ENCODE results near the gene MAP9. TPM values are rescaled to one million over a fixed set of nuclear protein-coding genes. Genes with fewer than 3 reads are reported as not detected.

Gene MAP9
- total and polyA plus RNA-seq, 2 donors (not counting 3 experiments of a cell fraction or from before 2014, with no cell fraction given) = 0.17 to 1.3 TPM

DNA sequence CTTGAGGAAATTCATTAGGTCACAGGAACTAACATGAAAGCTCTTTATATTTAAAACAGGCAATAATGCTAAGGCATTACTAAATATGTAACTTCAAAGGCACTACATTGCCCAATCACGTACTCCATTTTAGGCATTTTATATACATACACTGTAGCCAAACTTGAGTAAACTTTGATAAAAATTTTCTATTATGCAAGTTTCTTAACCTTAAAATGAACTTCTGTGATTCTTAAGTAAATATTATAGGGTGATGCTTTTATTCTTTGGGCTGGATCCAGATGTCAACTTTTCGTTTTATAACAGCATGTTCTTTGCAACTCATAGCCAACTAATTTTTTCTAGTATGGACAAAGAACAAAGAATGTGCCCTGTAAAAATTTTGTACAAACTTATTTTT lies 28.3 kb upstream of the MAP9 start:
- POLR2A ChIA-PET = no interaction called here
- Histone ChIP-seq H2AFZ (ENCODE audit: low read depth, low read length) (no peak overlapping the region), H3K36me3 (ENCODE audit: control insufficient read depth in 2 of 2, extremely low read depth in 1 of 2, insufficient read depth in 2 of 2, low read length in 2 of 2) (no peaks in the 10 kb centered on the region), H3K27ac (ENCODE audit: insufficient read depth, low read depth, low read length) (no peak overlapping the region), H3K9me3 (replicated peaks; ENCODE audit: control insufficient read depth, insufficient read depth, low read length) (no peaks in the 10 kb centered on the region), H3K4me2 (ENCODE audit: insufficient read depth, low read length) (no peak overlapping the region), H3K9me1 (replicated peaks; ENCODE audit: control insufficient read depth, extremely low read depth, insufficient read depth, low read length) (no peaks in the 10 kb centered on the region), H3K27me3 (ENCODE audit: control insufficient read depth in 2 of 2, insufficient read depth in 2 of 2, low read length in 2 of 2) (peaks cover 2 to 4% of the 10 kb centered on the region in 2 experiments), H3K4me3 (replicated peaks in 1 of 3; ENCODE audit: insufficient read depth in 1 of 3, low read depth in 1 of 3, low read length in 3 of 3) (no peak overlapping the region), H3K4me1 (ENCODE audit: control insufficient read depth, extremely low read depth, insufficient read depth, low read length) (no peaks in the 10 kb centered on the region), H3K79me2 (ENCODE audit: control insufficient read depth, insufficient read depth, low read length) (no peaks in the 10 kb centered on the region), H3K9ac (replicated peaks; ENCODE audit: extremely low read depth, insufficient read depth, low read length) (no peak overlapping the region), H4K20me1 (replicated peaks; ENCODE audit: control insufficient read depth, extremely low read depth, insufficient read depth, low read length) (no peaks in the 10 kb centered on the region)
- dilution Hi-C loops (cut with MboI; ENCODE audit: extremely low pct_ligation_motif_present, low sequenced_read_pairs) (no loop called here), intact Hi-C loops (cut with micrococcal nuclease) (no loop called here)
- CTCF ChIA-PET = interaction anchor here (1.0 to 4.5 kb wide), 5 partner anchors 10 to 1016 kb away, joined by 3 to 80 read pairs (median 12); partner anchors contain the start of gene CTSO
- BruUV-seq (replicated peaks) = no TSS peak
- TF ChIP-seq EZH2 (IDR thresholded peaks at IDR 0.05; ENCODE audit: borderline replicate concordance, low read depth, low read length, severe bottlenecking) (no peak), POLR2AphosphoS5 (IDR thresholded peaks at IDR 0.05; ENCODE audit: insufficient read depth, low read depth, low read length) (no peak), POLR2A (IDR thresholded peaks at IDR 0.05; ENCODE audit: low read depth, low read length) (no peak), GATA2 (IDR thresholded peaks at IDR 0.05; ENCODE audit: insufficient read depth, insufficient read length, low read depth, low read length) (no peak), FOS (IDR thresholded peaks at IDR 0.05; ENCODE audit: borderline replicate concordance, insufficient read depth, low read length) (no peak), MYC (IDR thresholded peaks at IDR 0.05; ENCODE audit: low read depth, low read length) (no peak), JUN (IDR thresholded peaks at IDR 0.05; ENCODE audit: borderline replicate concordance, insufficient read depth, insufficient read length, low read depth) (no peak)
- TF ChIP-seq, protein P1, sequence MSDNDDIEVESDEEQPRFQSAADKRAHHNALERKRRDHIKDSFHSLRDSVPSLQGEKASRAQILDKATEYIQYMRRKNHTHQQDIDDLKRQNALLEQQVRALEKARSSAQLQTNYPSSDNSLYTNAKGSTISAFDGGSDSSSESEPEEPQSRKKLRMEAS (IDR thresholded peaks at IDR 0.05; ENCODE audit: insufficient read depth, insufficient read length) = no peak
- TF ChIP-seq, protein P2, sequence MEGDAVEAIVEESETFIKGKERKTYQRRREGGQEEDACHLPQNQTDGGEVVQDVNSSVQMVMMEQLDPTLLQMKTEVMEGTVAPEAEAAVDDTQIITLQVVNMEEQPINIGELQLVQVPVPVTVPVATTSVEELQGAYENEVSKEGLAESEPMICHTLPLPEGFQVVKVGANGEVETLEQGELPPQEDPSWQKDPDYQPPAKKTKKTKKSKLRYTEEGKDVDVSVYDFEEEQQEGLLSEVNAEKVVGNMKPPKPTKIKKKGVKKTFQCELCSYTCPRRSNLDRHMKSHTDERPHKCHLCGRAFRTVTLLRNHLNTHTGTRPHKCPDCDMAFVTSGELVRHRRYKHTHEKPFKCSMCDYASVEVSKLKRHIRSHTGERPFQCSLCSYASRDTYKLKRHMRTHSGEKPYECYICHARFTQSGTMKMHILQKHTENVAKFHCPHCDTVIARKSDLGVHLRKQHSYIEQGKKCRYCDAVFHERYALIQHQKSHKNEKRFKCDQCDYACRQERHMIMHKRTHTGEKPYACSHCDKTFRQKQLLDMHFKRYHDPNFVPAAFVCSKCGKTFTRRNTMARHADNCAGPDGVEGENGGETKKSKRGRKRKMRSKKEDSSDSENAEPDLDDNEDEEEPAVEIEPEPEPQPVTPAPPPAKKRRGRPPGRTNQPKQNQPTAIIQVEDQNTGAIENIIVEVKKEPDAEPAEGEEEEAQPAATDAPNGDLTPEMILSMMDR (IDR thresholded peaks at IDR 0.05; ENCODE audit: extremely low read depth in 1 of 2, insufficient read depth in 1 of 2, low read depth in 1 of 2, low read length in 2 of 2) = no peak
- FAIRE-seq = no peak
- no peak for DNase-seq (ENCODE audit: low read depth, low spot score)

Measured in endothelial cell of umbilical vein (primary cell).